Spleen (tissue), 11 donors: ENCODE data around the gene FAM161A. TPM values are rescaled to one million over a fixed set of nuclear protein-coding genes. Genes with fewer than 3 reads are reported as not detected.

Experiments used
- DNase-seq: peaks from one replicate; pipeline ENCODE4 v3.0.0-alpha.2; 2020
- H3K27ac ChIP-seq, 8 donors: fragments of 200-600 bp; sonication (generic) in 7 of 8; 1 replicate in 4 of 8; 2 replicates in 4 of 8; pipeline versions ENCODE4 v1.5.0 to v1.8.0; 2016 to 2021; ENCODE audit warnings: inconsistent platforms in 4 of 8, mild to moderate bottlenecking in 4 of 8, moderate library complexity in 1 of 8
- H3K27me3 ChIP-seq, 7 donors: fragments of 200-600 bp; sonication (generic) in 6 of 7; replicated peaks in 1 of 7; 1 replicate in 4 of 7; 2 replicates in 3 of 7; pipeline versions ENCODE4 v1.5.0 to v1.8.0; 2016 to 2021; ENCODE audit warnings: inconsistent platforms in 3 of 7, mild to moderate bottlenecking in 1 of 7
- H3K36me3 ChIP-seq, 6 donors: fragments of 200-600 bp; sonication (generic) in 5 of 6; 1 replicate in 4 of 6; 2 replicates in 2 of 6; pipeline versions ENCODE4 v1.5.0 to v1.8.0; 2016 to 2021; ENCODE audit warnings: inconsistent platforms in 2 of 6
- H3K4me1 ChIP-seq, 6 donors: fragments of 200-600 bp; sonication (generic) in 5 of 6; 1 replicate in 3 of 6; 2 replicates in 3 of 6; pipeline versions ENCODE4 v1.5.0 to v1.8.0; 2016 to 2021; ENCODE audit warnings: inconsistent platforms in 3 of 6
- H3K4me3 ChIP-seq, 8 donors: fragments of 200-600 bp; sonication (generic) in 7 of 8; 1 replicate in 4 of 8; 2 replicates in 4 of 8; pipeline versions ENCODE4 v1.5.0 to v1.8.0; 2016 to 2021; ENCODE audit warnings: inconsistent platforms in 4 of 8, mild to moderate bottlenecking in 4 of 8, moderate library complexity in 2 of 8
- H3K9me3 ChIP-seq, 8 donors: fragments of 200-600 bp; sonication (generic) in 7 of 8; 1 replicate in 4 of 8; 2 replicates in 4 of 8; pipeline versions ENCODE4 v1.5.0 to v1.8.0; 2016 to 2021; ENCODE audit warnings: inconsistent platforms in 4 of 8
- CTCF ChIP-seq, 11 experiments: fragments of 200-600 bp in 7 of 11; fragments of 450-650 bp in 4 of 11; sonication (generic) in 4 of 11; IDR thresholded peaks in 8 of 11; conservative IDR thresholded peaks in 3 of 11; 1 replicate in 7 of 11; 2 replicates in 4 of 11; pipeline versions ENCODE4 v1.4.0 to v1.8.0; 2016 to 2021; ENCODE audit warnings: antibody characterized with exemption in 11 of 11, inconsistent platforms in 4 of 11, mild to moderate bottlenecking in 1 of 11
- POLR2A ChIP-seq, 3 donors: fragments of 450-650 bp; IDR thresholded peaks; one replicate each; pipeline ENCODE4 v1.5.1; 2017; ENCODE audit warnings: antibody characterized with exemption in 3 of 3, mild to moderate bottlenecking in 1 of 3
- POLR2AphosphoS5 ChIP-seq, 3 donors: sonication (generic); formaldehyde crosslinking; IDR thresholded peaks; one replicate each; pipeline ENCODE4 v1.5.1; 2017; ENCODE audit warnings: antibody characterized with exemption in 3 of 3
- WGBS, 5 donors: extraction: QIAGEN DNeasy Blood & Tissue Kit in 3 of 5; methylation state at CpG; one replicate each; pipeline versions ENCODE4 v1.1.5 to v1.1.7; 2013 to 2018; 5-methylcytosine and 5-hydroxymethylcytosine counted together
- intact Hi-C: fragments of 100-400 bp; cut with DNase I; formaldehyde crosslinking; loops from one replicate; pipeline ENCODE4 v1.15.0; 2023; ENCODE audit warnings: low total_unique reads
- polyA plus RNA-seq, 3 donors: library from polyadenylated mRNA; stranded (reverse); fragments of 200-250 nt; gene quantifications; one replicate each; pipeline ENCODE4 v1.2.1, GENCODE V29; 2013
- total RNA-seq, 7 donors: library from RNA; depleted of rRNA in 3 of 7; stranded (reverse); fragments of >200 nt in 3 of 7; fragmentation: NEBNext Ultra II Directional in 4 of 7; extraction: Animal tissue kit (Norgen Biotek cat#: 25700) in 4 of 7; gene quantifications; one replicate each; pipeline versions ENCODE4 v1.1.0 to v1.2.1, GENCODE V29; 2016 to 2021
- donor health status: healthy with polysubstance abuse.
- donor health status: DM: no; HTN: no; CAD: no; lungs with moderate emphysema.
- donor health status: DM: no; HTN: no; CAD: no.
- donor health status: Bipolar disorder and iron deficiency.
- donor health status: healthy.
- donor health status: DM: no; HTN: no; CAD: no.
- donor health status: DM: yes; HTN: yes; CAD: no.

The FAM161A gene
- total and polyA plus RNA-seq, 10 donors, result 0.76 to 3.1 (median 1.6) TPM

DNA sequence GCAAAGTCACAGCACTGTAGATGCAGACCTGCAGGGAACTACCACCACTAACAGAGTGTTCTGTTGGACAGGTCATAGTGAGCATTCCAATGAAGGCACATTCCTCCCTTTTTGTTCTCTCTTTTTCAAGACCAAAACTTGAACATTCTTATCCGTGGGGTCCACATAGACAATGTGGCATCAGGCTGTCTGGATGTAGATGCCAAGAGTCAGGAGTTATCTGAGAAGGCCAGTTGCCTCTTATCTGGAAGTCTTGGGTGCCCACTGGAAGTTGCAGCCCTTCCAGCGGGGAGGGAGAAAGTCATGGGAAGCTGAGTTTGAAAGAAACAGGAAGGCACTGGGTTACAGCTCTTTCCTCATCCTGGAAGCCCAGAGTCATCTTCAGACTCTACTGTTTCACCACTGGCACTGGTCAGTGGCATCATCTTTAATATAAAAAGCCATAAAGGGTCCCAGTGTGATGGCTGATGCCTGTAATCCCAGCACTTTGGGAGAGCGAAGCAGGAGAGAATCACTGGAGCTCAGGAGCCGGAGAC is 61.4 kb downstream of the FAM161A start:
- Histone ChIP-seq H3K27me3 (no peaks in the 10 kb centered on the region), H3K4me1 (peaks cover 0 to 9% (median 6%) of the 10 kb centered on the region in 6 donors), H3K4me3 (no peak overlapping the region), H3K36me3 (no peaks in the 10 kb centered on the region), H3K27ac (no peak overlapping the region), H3K9me3 (no peaks in the 10 kb centered on the region)
- no peak for TF ChIP-seq POLR2AphosphoS5 (IDR thresholded peaks at IDR 0.05)
- TF ChIP-seq POLR2A (IDR thresholded peaks at IDR 0.05), result no peak
- TF ChIP-seq CTCF (IDR thresholded peaks at IDR 0.05 in 8 of 11, conservative IDR thresholded peaks at IDR 0.05 in 3 of 11), result no peak
- DNase-seq, result no peak
- intact Hi-C loops, result no loop called here
- 80 to 86% (median 82%) methylated on average over 4 of the region's 4 CpGs for WGBS, 5 donors

GRCh38 chr2:61789807-61790602 is 63.9 kb downstream of the FAM161A start:
- intact Hi-C loops, result no loop called here
- Histone ChIP-seq H3K27ac (no peak overlapping the region), H3K36me3 (no peaks in the 10 kb centered on the region), H3K9me3 (no peaks in the 10 kb centered on the region), H3K27me3 (no peaks in the 10 kb centered on the region), H3K4me3 (no peak overlapping the region), H3K4me1 (peaks cover 0 to 9% (median 6%) of the 10 kb centered on the region in 6 donors)
- TF ChIP-seq CTCF (IDR thresholded peaks at IDR 0.05 in 8 of 11, conservative IDR thresholded peaks at IDR 0.05 in 3 of 11) (no peak), POLR2AphosphoS5 (IDR thresholded peaks at IDR 0.05) (no peak), POLR2A (IDR thresholded peaks at IDR 0.05) (no peak)
- WGBS, 5 donors, result 74 to 84% (median 83%) methylated on average over 8 of the region's 8 CpGs
- DNase-seq, result no peak

DNA sequence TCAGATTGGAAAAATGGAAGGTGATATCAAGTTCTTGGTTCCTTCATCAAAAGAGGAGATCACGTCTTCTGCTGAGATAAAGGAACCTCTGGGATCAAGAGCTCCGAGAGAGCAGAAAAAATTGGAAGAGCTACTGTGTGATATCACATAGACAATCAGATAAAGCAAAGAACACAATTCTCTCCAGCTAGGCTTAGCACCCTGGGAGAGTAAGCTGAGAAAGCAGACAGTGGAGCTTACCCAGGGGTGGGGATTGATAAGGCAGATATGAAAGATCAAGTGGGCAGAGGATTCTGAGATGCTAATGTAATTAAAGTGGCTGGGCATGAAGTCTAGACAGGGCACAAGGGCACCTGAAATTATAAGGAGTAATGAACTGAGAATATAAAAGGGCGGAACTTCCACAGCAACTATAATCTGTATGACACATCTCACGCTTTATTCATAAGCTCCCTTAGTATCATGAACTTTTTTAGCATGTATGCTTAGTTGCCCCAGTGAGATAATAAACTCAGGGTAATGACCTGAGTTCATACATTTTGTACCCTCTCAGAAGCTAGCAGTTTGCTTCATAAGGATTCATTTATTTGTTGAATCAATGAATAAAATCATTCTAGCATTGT is 65.8 kb downstream of the FAM161A start:
- WGBS, 5 donors, result 87 to 98% (median 92%) methylated on average over 4 of the region's 4 CpGs
- DNase-seq, result no peak
- H3K36me3 ChIP-seq, result no peaks in the 10 kb centered on the region
- H3K27me3 ChIP-seq, result no peaks in the 10 kb centered on the region
- TF ChIP-seq POLR2A (IDR thresholded peaks at IDR 0.05), result no peak
- TF ChIP-seq POLR2AphosphoS5 (IDR thresholded peaks at IDR 0.05), result no peak
- no peak for TF ChIP-seq CTCF (IDR thresholded peaks at IDR 0.05 in 8 of 11, conservative IDR thresholded peaks at IDR 0.05 in 3 of 11)
- no peak overlapping the region for H3K4me3 ChIP-seq
- no peaks in the 10 kb centered on the region for H3K9me3 ChIP-seq
- H3K27ac ChIP-seq, result no peak overlapping the region
- intact Hi-C loops, result no loop called here
- peaks cover 0 to 1% (median under 1%) of the 10 kb centered on the region in 6 donors for H3K4me1 ChIP-seq

DNA sequence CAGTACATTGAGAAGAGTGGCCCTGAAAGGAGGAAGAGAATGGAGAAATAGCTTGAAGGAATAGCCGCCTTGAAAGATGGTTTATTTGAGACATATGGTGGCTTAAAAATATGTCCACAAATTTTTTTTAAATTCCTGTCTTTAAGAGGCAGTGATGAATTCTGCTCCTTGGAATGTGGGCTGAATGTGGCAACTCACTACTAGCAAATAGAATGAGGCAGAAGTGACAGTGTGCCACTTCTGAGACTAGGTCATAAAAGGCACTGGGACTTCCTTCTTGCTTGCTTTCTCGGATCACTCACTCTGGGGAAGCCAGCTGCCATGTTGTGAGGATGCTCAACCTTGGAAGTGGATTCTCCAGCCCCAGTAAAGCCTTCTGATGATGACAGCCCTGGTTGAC is 67.0 kb downstream of the FAM161A start:
- Histone ChIP-seq H3K27ac (no peak overlapping the region), H3K4me3 (no peak overlapping the region), H3K27me3 (no peaks in the 10 kb centered on the region), H3K9me3 (no peaks in the 10 kb centered on the region), H3K36me3 (no peaks in the 10 kb centered on the region), H3K4me1 (no peaks in the 10 kb centered on the region)
- DNase-seq, result no peak
- intact Hi-C loops, result no loop called here
- 67 to 86% (median 81%) methylated on average over 2 of the region's 2 CpGs for WGBS, 5 donors
- TF ChIP-seq POLR2A (IDR thresholded peaks at IDR 0.05), result no peak
- no peak for TF ChIP-seq CTCF (IDR thresholded peaks at IDR 0.05 in 8 of 11, conservative IDR thresholded peaks at IDR 0.05 in 3 of 11)
- TF ChIP-seq POLR2AphosphoS5 (IDR thresholded peaks at IDR 0.05), result no peak
